GM19193 (cell line): ENCODE measurements around the gene POLE3.

Experiments used
- POLR2A ChIP-seq: IDR thresholded peaks from 4 replicates; pipeline ENCODE4 v1.6.1; 2011; ENCODE audit not compliant: insufficient read depth, insufficient read length; ENCODE audit errors: extremely low read depth

POLE3 gene

DNA sequence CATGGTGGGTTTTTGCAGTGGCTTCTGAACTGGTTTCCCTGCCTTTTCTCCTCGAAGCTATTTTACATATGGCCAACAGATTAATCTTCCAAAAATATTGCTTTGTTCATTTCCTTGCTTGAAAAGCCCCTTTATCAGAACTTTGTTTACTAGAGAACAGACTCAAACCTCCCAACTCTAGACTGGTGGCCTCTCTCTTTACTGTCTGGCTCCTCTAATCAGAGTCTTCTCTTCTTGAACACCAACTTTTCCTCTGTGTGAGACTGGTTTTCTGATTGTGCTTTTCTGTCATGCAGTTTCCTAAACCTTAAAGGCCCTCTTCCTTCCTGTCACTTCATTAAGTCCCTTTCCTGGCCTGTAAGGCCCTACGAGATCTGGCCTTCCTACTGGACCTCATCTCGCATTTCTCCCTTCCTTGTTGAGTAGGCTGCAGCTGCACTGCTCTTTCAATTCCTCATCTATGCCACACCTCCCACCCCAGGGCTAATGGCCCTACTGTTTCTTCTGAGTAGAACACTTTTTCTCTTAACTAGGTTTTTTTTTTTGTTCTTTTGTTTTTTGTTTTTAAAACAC lies 5.8 kb upstream of the POLE3 start:
- peak; percentile 19 for TF ChIP-seq POLR2A

GRCh38 chr9:113409883-113410206 lies 630 bp downstream of the POLE3 start:
- TF ChIP-seq POLR2A = no peak

GRCh38 chr9:113409481-113409880 lies 994 bp downstream of the POLE3 start:
- no peak for TF ChIP-seq POLR2A

DNA sequence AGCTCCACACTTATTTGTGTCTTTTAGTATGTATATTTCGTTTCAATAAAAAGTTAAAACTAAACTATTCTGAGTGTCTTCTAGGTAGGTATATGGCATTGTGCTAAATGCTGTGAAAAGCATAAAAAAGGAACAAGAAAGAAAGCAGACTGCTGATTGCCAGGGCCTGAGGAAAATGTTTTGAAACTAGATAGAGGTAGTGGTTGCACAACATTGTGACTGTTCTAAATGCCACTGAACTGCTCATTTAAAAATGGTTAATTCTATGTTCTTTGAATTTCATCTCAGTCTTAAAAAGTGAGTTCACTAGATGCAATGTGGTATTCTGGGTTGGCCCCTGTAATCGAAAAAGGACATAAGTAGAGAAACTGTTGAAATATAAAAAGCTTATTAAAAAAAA lies 6.8 kb downstream of the POLE3 start:
- TF ChIP-seq POLR2A = no peak

DNA sequence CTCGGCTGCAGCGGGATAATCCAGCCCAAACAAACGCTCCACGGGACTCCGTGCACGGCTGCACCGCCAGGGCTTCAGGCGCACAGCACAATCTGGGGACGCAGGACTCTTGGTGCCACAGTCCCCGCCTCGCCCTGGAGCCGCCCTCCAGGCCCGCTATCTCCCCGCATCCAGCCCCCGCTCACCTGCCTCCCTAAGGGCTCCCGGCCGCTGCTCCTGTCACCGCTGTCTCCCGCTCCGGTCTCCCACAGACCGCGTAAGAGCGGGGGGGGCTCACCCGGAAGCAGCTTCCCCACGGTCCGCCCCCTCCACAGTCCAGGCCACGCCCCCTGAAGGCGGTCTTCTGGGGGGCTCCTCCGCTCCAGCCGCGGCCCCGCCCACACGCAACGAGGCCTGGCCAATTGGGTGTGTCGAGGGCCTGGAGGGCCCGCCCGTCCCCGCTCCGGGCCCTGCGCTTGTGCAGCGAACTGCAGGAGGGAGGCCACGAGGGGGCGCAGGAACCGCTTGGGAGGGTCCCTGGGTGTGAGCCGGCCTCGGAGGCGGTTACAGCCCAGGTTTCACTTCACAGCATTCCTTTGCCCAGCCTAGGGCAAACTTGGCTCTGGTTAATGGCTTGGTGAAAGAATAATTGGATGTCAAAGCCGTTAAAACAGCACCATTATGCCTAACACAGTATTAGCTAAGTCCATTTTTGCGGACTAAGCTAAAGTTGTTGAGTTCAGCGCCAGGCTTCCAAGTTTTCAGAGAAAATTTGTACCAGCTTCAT lies 9.3 kb downstream of the POLE3 start, which contains the start of gene ALAD:
ALAD (minus strand) TSS at position 258 of the 766 bp plus-strand sequence. CDS start 7,725 bp downstream, outside the sequence.
- peak; percentile 76 for TF ChIP-seq POLR2A

DNA sequence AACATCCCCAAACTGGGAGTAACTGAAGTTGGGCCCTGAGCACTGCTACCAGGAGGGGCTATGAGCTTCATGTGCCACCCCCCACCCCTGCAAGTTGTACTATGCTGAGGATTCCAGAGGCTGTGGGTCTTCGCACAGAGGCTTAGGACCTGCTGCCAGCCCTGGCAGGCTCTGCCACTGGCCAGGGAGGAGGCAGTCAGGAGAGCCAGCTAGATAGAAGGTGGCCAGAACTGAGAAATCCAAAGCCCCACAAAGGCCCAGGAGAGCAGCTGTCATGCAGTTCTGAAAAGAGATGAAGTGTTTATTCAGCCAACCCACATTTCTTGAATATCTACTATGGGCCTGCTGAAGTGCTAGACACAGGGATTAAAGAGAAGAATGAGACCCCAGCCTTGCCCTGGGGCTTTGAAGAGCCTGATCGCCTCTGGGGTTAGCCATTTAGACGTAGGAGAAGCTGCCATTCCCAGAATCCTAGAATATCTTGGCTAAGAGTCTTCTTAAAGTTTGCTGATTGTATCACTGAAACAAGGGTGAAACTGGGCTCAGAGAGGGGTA lies 10.8 kb downstream of the POLE3 start:
- TF ChIP-seq POLR2A = no peak

- no peak for TF ChIP-seq POLR2A
Observed at GRCh38 chr9:113398796-113399195, 11.7 kb downstream of the POLE3 start.

DNA sequence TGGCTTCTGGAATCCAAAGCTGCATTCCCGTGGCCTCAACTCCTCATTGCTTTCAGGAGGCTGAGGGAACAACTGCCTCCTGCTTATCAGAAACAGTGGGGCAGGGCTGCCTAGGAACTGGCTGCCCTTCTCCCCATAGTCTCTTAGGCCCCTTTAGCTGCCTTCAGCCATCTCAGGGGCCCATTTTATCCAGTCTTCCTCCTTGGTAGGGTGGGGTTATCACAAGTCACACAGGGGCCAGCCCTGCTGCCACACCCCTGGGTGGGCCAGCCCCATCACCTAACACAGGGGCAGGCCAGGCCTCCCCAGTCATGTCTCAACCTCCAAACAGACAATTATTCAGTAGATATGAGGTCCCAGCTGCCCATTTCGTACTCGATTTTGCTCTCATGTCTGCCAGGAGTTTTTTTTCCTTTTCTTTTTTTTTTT lies 13.3 kb downstream of the POLE3 start:
- TF ChIP-seq POLR2A = no peak

- no peak for TF ChIP-seq POLR2A
Observed at GRCh38 chr9:113395000-113395861, 15.2 kb downstream of the POLE3 start.

- no peak for TF ChIP-seq POLR2A
Observed at GRCh38 chr9:113393281-113393680, 17.2 kb downstream of the POLE3 start.

- no peak for TF ChIP-seq POLR2A
Observed at GRCh38 chr9:113391917-113392316, 18.6 kb downstream of the POLE3 start.

GRCh38 chr9:113390192-113390960 lies 20.1 kb downstream of the POLE3 start:
- TF ChIP-seq POLR2A = no peak

DNA sequence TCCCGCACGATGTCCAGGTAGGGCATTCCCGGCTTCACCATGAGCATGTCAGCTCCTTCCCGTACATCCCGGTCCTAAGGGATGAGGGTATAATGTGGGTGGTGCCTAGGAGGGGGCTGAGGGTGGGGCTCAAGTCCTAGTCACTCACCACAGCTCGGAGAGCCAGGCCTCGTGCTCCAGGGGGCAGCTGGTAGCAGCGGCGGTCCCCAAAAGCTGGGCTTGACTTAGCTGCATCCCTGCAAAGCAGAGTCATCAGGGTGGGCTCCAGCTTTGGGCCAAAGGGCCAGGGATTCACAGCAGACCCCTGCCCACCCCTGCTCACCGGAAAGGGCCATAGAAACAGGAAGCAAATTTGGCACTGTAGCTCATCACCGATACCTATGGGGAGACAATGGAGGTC lies 21.0 kb downstream of the POLE3 start:
- TF ChIP-seq POLR2A = no peak

GRCh38 chr9:113388833-113389232 lies 21.6 kb downstream of the POLE3 start:
- TF ChIP-seq POLR2A = no peak
